Middle frontal gyrus (tissue), 1 donor: Measurements from ENCODE around the gene JAG1.

Experiments used
- DNase-seq: peaks from one replicate; pipeline ENCODE4 v3.0.0-alpha.2; 2015; ENCODE audit warnings: low spot score; ENCODE audit errors: extremely low spot score

JAG1 gene

DNA sequence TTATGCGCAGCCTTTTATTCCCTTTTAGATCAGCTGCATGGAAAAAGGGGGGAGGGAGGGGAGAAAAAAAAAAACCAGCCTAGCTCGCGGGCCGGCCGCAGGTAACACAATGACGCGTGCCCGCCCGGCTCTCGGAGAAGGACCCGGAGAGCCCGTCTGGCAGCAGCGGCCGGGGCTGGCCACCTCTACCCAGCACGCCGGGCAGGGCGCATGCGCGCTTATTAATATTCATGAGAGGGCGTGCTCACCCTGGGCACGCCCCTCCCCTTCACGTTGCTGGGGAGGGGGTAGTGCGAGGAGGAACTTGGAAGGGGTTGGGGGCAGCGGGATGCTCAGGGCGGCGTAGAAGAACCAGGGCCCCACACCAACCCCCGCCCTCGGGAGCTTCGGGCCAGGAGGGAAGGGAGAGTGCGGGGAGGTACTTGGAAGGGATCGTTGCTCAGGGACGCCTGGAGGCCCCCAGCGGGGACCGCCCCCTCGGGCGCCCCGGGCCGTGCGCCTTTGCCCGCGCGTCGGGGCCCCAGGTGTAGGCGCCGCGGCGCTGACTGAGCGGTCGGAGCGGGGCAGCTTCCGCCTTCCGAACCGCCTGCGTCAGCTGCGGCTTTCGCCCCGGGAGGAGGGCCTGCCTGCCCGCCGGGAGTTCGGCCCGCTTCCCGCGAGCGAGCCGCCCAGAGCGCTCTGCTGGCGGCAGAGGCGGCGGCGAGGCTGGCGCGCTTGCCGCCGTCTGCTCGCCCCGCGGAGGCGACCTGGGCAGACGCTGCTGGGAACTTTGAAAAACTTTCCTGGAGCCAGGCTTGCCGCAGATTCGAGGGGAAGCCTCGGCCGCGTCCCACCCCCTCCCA lies at the start of gene JAG1:
Gene JAG1, minus strand, starts transcription at position 158 of the 842 bp plus-strand sequence. CDS start 469 bp downstream, outside the sequence.
- DNase-seq, result peak; percentile 81

DNA sequence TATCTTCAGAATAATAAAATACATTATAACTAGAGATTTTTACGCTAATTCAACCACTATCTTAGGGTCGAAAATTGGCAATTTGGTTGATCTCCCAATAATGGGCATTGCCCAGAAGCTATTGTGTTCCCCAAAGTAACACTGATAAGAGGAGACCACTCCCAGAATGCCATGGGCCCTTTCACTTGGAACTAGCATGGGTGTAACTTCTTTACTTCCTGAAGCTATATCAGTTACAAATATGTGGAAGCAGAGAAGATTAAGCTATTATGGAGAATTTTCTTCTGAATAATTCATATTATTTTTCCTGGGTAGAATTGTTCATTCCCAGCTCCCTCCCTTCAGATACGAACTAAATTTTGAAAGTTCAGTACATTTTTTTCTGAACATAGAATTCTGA lies 48.2 kb upstream of the JAG1 start:
- DNase-seq, result no peak

- no peak for DNase-seq
Observed at GRCh38 chr20:10721137-10721896, 47.5 kb upstream of the JAG1 start.

GRCh38 chr20:10720565-10720964 lies 46.8 kb upstream of the JAG1 start:
- DNase-seq, result no peak

DNA sequence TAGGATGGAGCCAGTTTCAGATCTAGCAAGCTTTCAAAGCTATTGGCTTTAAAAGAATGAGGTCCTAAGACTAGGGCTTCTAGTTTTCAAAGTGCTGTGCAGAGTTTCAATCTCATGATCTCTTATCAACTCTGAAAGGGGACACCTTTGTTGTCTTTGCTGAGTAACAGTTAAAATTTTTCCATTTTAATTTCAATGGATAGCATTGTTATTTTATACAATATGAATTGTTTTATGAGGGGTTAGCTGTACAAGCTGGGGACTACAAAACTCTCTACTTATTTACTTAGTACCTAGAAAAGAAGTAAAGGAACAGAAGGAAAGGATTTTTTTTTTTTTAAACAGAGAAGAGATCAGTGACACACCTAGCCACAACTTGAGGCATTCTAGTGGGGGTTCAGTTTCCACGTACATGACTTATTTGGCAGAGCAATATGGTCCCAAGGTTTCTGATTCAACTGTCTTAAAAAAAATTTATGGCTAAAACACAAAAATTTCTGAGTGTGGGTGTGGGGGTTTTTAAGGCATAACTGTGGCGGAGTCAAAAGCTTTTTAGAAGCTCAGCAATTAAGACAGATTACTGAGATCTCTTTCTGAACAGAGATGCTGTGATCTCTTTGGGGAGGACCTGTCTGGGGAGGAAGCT lies 46.1 kb upstream of the JAG1 start:
- no peak for DNase-seq

DNA sequence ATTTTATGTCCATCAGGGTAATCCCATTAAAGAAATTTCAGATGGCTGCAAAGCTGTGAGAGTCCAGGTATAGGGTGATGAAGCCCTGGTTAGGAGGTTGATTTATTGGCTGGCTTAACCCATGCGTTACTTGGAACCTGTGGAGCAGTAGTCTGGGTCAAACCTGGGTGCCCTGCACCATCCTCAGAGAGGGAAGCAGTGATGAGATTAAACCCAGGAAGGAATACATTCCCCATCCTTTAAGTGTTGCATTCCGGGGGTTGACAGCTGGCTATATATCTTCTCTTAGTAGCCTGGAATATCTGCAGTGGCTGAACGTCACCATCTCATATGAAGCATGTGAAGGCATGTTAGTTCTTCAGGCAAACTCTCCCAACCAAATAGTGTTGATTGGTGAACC lies 44.9 kb upstream of the JAG1 start:
- no peak for DNase-seq

GRCh38 chr20:10716855-10717254 lies 43.1 kb upstream of the JAG1 start:
- DNase-seq, result no peak

- DNase-seq, result no peak
Observed at GRCh38 chr20:10715035-10715434, 41.2 kb upstream of the JAG1 start.

- no peak for DNase-seq
Observed at GRCh38 chr20:10714236-10714975, 40.6 kb upstream of the JAG1 start.

DNA sequence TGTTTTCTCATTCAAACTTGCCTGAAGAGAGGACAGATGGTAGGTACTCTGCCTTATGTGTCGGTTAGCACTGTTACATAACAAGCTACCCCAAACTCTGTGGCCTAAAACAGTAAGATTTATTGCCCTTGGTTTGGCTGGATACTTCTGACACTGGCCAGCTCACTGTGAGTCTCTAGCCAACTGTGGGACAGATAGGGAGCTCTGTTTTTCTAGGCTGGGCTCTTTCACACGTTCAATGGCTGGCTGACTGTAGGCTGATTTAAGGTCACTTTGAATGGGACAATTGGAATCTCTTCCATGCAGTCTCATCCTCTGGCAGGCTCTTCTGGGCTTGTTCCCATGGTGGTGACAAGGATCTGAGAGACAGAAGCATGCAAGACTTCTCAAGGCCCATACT lies 39.4 kb upstream of the JAG1 start:
- no peak for DNase-seq

GRCh38 chr20:10711903-10712451 lies 38.2 kb upstream of the JAG1 start:
- no peak for DNase-seq

GRCh38 chr20:10710991-10711775 lies 37.4 kb upstream of the JAG1 start:
- DNase-seq, result no peak

GRCh38 chr20:10709916-10710315 lies 36.1 kb upstream of the JAG1 start:
- no peak for DNase-seq

- DNase-seq, result no peak
Observed at GRCh38 chr20:10708351-10709185, 34.8 kb upstream of the JAG1 start.

GRCh38 chr20:10707791-10708190 lies 34.0 kb upstream of the JAG1 start:
- no peak for DNase-seq

DNA sequence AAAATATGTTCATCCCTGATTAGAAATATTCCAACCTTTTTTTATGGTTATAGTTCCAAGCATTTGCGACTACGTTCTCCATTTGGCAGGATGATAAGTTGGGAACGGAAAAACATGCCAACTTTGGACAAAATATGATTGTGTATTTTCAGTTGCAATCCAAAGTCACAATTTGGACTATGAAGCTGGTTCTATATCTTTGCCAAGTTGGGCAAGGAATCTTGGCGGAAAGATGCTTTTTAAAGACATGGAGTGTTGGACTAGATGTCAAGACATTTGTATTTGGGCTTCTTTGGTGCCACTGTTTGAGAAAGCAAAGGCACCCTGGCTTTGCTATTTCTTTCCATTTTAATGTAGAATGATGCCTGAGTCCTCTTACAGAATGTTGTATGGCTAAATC lies 33.3 kb upstream of the JAG1 start:
- no peak for DNase-seq

DNA sequence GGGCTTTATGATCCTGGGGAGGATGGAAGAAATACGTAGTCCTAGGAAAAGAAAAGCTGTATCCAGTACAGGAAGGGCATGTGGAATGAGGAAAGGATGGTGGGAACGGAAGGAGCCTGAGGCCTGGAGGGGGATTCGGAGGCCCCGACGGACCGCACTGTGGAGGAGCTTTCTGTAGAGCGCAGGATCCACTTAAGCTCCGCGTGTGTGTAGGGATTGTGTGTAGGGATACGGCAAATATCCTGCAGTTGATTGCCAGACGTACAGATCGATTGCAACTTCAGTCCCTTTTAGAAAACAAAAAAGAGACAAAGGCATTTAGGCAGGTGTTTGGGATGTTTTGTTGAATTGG lies 32.6 kb upstream of the JAG1 start:
- no peak for DNase-seq

DNA sequence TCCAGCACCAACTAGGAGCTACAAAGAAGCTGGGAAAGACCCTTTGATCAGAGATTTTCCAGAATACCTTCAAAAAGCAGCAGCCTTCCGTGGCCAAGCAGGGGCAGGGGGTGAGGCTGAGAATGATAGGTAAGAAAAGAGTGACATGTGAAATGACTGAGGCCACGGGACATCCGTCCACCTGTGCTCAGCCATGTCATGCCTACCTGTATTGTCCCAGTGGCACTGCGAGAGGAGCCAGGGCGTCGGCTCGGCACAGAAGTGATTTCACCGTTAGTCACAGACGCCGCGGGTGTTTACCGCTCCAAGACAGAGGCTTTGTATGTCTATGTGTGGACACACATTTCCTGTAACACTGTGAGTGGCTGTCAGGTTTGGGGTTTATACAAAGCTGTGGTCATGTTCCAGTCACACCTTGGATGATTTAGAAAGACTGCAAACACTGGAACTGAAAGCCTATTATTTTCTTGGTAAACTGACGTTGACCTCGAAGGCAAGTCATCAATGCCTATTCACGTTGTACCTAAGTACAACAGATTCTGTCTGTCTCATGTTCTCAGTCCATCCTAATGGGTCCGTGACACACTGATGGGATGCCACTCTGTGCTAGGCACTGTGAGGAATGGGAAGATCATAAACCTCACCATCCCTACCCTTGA lies 32.1 kb upstream of the JAG1 start:
- DNase-seq, result no peak

DNA sequence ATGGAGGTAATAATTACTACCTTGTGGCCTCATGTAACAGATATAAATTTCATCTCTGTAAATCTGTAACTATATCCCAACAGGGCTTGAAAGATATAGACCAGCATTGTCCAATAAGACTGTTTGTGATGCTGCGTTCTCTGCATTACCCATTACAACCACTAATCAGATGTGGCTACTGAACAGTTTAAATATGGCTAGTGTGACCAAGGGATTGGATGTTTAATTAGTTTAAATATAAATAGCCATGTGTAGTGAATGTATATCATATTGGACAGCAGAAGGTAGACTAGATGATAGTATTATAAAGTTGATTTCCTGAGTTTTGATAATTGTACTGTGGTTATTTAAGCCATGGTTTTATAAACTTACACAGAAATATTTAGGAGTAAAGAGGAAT lies 27.8 kb upstream of the JAG1 start:
- no peak for DNase-seq
